ENCODE measurements around the gene SLX4IP.

DNA sequence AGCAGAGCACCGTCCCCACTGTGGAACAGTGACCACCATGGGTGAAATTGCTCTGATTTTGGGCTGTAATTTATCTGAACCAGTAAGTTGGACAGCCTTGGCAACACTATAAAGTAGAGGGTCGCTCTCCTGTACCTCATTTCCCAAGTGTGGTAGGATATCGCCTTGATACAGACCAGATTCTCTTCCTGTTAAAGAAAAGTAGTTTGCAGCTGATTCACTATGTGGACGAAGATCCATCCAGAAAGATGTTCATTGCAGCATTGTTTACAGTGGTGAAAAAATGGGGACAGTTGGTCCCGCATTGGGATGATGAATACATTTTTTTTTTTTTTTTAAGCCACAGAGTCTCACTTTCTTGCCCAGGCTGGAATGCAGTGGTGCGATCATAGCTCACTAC lies 74.3 kb downstream of the SLX4IP start:
- TF ChIP-seq, protein P1, sequence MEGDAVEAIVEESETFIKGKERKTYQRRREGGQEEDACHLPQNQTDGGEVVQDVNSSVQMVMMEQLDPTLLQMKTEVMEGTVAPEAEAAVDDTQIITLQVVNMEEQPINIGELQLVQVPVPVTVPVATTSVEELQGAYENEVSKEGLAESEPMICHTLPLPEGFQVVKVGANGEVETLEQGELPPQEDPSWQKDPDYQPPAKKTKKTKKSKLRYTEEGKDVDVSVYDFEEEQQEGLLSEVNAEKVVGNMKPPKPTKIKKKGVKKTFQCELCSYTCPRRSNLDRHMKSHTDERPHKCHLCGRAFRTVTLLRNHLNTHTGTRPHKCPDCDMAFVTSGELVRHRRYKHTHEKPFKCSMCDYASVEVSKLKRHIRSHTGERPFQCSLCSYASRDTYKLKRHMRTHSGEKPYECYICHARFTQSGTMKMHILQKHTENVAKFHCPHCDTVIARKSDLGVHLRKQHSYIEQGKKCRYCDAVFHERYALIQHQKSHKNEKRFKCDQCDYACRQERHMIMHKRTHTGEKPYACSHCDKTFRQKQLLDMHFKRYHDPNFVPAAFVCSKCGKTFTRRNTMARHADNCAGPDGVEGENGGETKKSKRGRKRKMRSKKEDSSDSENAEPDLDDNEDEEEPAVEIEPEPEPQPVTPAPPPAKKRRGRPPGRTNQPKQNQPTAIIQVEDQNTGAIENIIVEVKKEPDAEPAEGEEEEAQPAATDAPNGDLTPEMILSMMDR (IDR thresholded peaks at IDR 0.05 in 2 of 3, conservative IDR thresholded peaks at IDR 0.05 in 1 of 3; ENCODE audit: borderline replicate concordance in 1 of 3, insufficient read depth in 1 of 3, low read depth in 2 of 3, low read length in 2 of 3), result no peak
- no peak for TF ChIP-seq POLR2AphosphoS5 (IDR thresholded peaks at IDR 0.05; ENCODE audit: low read depth, low read length)
- TF ChIP-seq SP1 (IDR thresholded peaks at IDR 0.05; ENCODE audit: low read depth), result no peak
- TF ChIP-seq CEBPB (IDR thresholded peaks at IDR 0.05; ENCODE audit: low read depth), result no peak
- TF ChIP-seq, protein P2, sequence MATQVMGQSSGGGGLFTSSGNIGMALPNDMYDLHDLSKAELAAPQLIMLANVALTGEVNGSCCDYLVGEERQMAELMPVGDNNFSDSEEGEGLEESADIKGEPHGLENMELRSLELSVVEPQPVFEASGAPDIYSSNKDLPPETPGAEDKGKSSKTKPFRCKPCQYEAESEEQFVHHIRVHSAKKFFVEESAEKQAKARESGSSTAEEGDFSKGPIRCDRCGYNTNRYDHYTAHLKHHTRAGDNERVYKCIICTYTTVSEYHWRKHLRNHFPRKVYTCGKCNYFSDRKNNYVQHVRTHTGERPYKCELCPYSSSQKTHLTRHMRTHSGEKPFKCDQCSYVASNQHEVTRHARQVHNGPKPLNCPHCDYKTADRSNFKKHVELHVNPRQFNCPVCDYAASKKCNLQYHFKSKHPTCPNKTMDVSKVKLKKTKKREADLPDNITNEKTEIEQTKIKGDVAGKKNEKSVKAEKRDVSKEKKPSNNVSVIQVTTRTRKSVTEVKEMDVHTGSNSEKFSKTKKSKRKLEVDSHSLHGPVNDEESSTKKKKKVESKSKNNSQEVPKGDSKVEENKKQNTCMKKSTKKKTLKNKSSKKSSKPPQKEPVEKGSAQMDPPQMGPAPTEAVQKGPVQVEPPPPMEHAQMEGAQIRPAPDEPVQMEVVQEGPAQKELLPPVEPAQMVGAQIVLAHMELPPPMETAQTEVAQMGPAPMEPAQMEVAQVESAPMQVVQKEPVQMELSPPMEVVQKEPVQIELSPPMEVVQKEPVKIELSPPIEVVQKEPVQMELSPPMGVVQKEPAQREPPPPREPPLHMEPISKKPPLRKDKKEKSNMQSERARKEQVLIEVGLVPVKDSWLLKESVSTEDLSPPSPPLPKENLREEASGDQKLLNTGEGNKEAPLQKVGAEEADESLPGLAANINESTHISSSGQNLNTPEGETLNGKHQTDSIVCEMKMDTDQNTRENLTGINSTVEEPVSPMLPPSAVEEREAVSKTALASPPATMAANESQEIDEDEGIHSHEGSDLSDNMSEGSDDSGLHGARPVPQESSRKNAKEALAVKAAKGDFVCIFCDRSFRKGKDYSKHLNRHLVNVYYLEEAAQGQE (IDR thresholded peaks at IDR 0.05; ENCODE audit: low read depth), result no peak
- no peak for TF ChIP-seq EZH2 (IDR thresholded peaks at IDR 0.05)
- TF ChIP-seq EGR1 (IDR thresholded peaks at IDR 0.05; ENCODE audit: low read depth), result no peak

Measured in HCT116 (cell line).